Endodermal cell (in vitro differentiated cells): ENCODE results near the gene KCNQ2. TPM values are rescaled to one million over a fixed set of nuclear protein-coding genes. Genes with fewer than 3 reads are reported as not detected.

ENCODE experiments used
- DNase-seq: peaks from one replicate; pipeline ENCODE4 v3.0.0-alpha.2; 2017
- H3K27ac ChIP-seq: 2 replicates; pipeline ENCODE4 v1.5.1; 2013; ENCODE audit warnings: mild to moderate bottlenecking, low read depth, low read length, moderate library complexity
- H3K27me3 ChIP-seq: 2 replicates; pipeline ENCODE4 v1.6.1; 2013; ENCODE audit warnings: mild to moderate bottlenecking, low read length, moderate library complexity; ENCODE audit not compliant: insufficient read depth, control insufficient read depth, poor library complexity, severe bottlenecking
- H3K36me3 ChIP-seq: 2 replicates; pipeline ENCODE4 v1.7.0; 2013; ENCODE audit warnings: mild to moderate bottlenecking, low read length, moderate library complexity; ENCODE audit not compliant: control insufficient read depth, insufficient read depth
- H3K4me1 ChIP-seq: one replicate; pipeline ENCODE4 v1.7.0; 2013; ENCODE audit warnings: low read length; ENCODE audit not compliant: control insufficient read depth, insufficient read depth
- H3K4me3 ChIP-seq: 2 replicates; pipeline ENCODE4 v1.5.1; 2013; ENCODE audit warnings: mild to moderate bottlenecking, low read length, moderate library complexity
- H3K9ac ChIP-seq: 2 replicates; pipeline ENCODE4 v1.6.1; 2013; ENCODE audit warnings: mild to moderate bottlenecking, low read length, moderate library complexity; ENCODE audit not compliant: poor library complexity, severe bottlenecking; ENCODE audit errors: extremely low read depth
- H3K9me3 ChIP-seq: 2 replicates; pipeline ENCODE4 v1.6.1; 2013; ENCODE audit warnings: mild to moderate bottlenecking, low read length, moderate library complexity; ENCODE audit not compliant: control insufficient read depth
- H3K27ac Mint-ChIP-seq: 2 replicates; pipeline ENCODE4 v1.8.0; 2020; ENCODE audit warnings: mixed read lengths
- H3K27me3 Mint-ChIP-seq: 2 replicates; pipeline ENCODE4 v1.8.0; 2021; ENCODE audit warnings: mild to moderate bottlenecking, mixed read lengths; ENCODE audit not compliant: insufficient read depth
- H3K36me3 Mint-ChIP-seq: 2 replicates; pipeline ENCODE4 v1.8.0; 2020; ENCODE audit warnings: low read depth, mixed read lengths
- H3K4me1 Mint-ChIP-seq: 2 replicates; pipeline ENCODE4 v1.8.0; 2020; ENCODE audit warnings: mixed read lengths
- H3K4me3 Mint-ChIP-seq: 2 replicates; pipeline ENCODE4 v1.8.0; 2020; ENCODE audit warnings: mild to moderate bottlenecking, moderate library complexity, mixed read lengths
- H3K9me3 Mint-ChIP-seq: 2 replicates; pipeline ENCODE4 v1.8.0; 2020; ENCODE audit warnings: mild to moderate bottlenecking, mixed read lengths
- CTCF ChIP-seq: fragments of 200-600 bp; sonication (generic); conservative IDR thresholded peaks from 2 replicates; pipeline ENCODE4 v1.5.0; 2021; ENCODE audit warnings: antibody characterized with exemption, mild to moderate bottlenecking
- WGBS, 2 experiments: methylation state at CpG; one replicate each; pipeline versions ENCODE4 v1.1.5 to v1.1.7; 2013; ENCODE audit warnings: missing lambda C conversion rate in 2 of 2, mixed read lengths in 1 of 2; ENCODE audit not compliant: insufficient coverage in 1 of 2, insufficient read length in 1 of 2; 5-methylcytosine and 5-hydroxymethylcytosine counted together
- total RNA-seq, 2 donors: library from RNA; stranded (reverse); fragmentation: NEBNext Ultra II Directional in 1 of 2; extraction: Animal tissue kit (Norgen Biotek cat#: 25700) in 1 of 2; gene quantifications; 2 replicates in 1 of 2; 3 replicates in 1 of 2; pipeline ENCODE4 v1.2.1, GENCODE V29; 2021

Gene KCNQ2
- total RNA-seq, 2 donors from 2014 or later, result 36.4 to 62.8 TPM

GRCh38 chr20:63427206-63427605 lies 45.2 kb downstream of the KCNQ2 start:
- H3K4me1 Mint-ChIP-seq, result no peaks in the 10 kb centered on the region
- 95 to 99% methylated on average over 13 to 16 of the region's 16 CpGs for WGBS, 2 experiments
- H3K36me3 ChIP-seq, result no peaks in the 10 kb centered on the region
- H3K27ac Mint-ChIP-seq, result no peak overlapping the region
- no peaks in the 10 kb centered on the region for H3K4me1 ChIP-seq
- H3K27me3 Mint-ChIP-seq, result no peaks in the 10 kb centered on the region
- H3K27ac ChIP-seq, result no peak overlapping the region
- no peaks in the 10 kb centered on the region for H3K9me3 ChIP-seq
- no peak overlapping the region for H3K4me3 ChIP-seq
- H3K36me3 Mint-ChIP-seq, result peaks cover 10% of the 10 kb centered on the region
- no peak for TF ChIP-seq CTCF
- peaks cover 8% of the 10 kb centered on the region for H3K9me3 Mint-ChIP-seq
- no peaks in the 10 kb centered on the region for H3K27me3 ChIP-seq
- H3K9ac ChIP-seq, result no peak overlapping the region
- DNase-seq, result no peak
- no peak overlapping the region for H3K4me3 Mint-ChIP-seq

GRCh38 chr20:63425846-63426485 lies 46.5 kb downstream of the KCNQ2 start:
- H3K9ac ChIP-seq, result no peak overlapping the region
- no peaks in the 10 kb centered on the region for H3K27me3 ChIP-seq
- no peak overlapping the region for H3K4me3 ChIP-seq
- no peaks in the 10 kb centered on the region for H3K4me1 ChIP-seq
- WGBS, 2 experiments, result 94 to 95% methylated on average over 27 of the region's 27 CpGs
- no peak overlapping the region for H3K27ac Mint-ChIP-seq
- no peak for DNase-seq
- no peaks in the 10 kb centered on the region for H3K27me3 Mint-ChIP-seq
- no peaks in the 10 kb centered on the region for H3K36me3 ChIP-seq
- no peak for TF ChIP-seq CTCF
- H3K9me3 Mint-ChIP-seq, result peaks cover 4% of the 10 kb centered on the region
- no peaks in the 10 kb centered on the region for H3K4me1 Mint-ChIP-seq
- H3K9me3 ChIP-seq, result no peaks in the 10 kb centered on the region
- H3K4me3 Mint-ChIP-seq, result no peak overlapping the region
- H3K27ac ChIP-seq, result no peak overlapping the region
- H3K36me3 Mint-ChIP-seq, result peaks cover 8% of the 10 kb centered on the region

GRCh38 chr20:63424613-63425012 lies 47.8 kb downstream of the KCNQ2 start:
- TF ChIP-seq CTCF, result no peak
- no peak overlapping the region for H3K27ac Mint-ChIP-seq
- Histone ChIP-seq H3K27ac (no peak overlapping the region), H3K27me3 (no peaks in the 10 kb centered on the region), H3K9ac (no peak overlapping the region), H3K36me3 (no peaks in the 10 kb centered on the region), H3K9me3 (no peaks in the 10 kb centered on the region), H3K4me3 (no peak overlapping the region), H3K4me1 (no peaks in the 10 kb centered on the region)
- WGBS, 2 experiments, result 86 to 90% methylated on average over 24 to 25 of the region's 25 CpGs
- no peak for DNase-seq
- H3K9me3 Mint-ChIP-seq, result peaks cover 4% of the 10 kb centered on the region
- peaks cover 8% of the 10 kb centered on the region for H3K36me3 Mint-ChIP-seq
- no peaks in the 10 kb centered on the region for H3K4me1 Mint-ChIP-seq
- H3K27me3 Mint-ChIP-seq, result no peaks in the 10 kb centered on the region
- no peak overlapping the region for H3K4me3 Mint-ChIP-seq
